HG03565 (cell line): ENCODE data around the gene SERPINE1.
"Not testable (repeated sequence)": the region's sequence is repeated elsewhere in the genome, so short reads cannot be mapped to it uniquely, and the experiment has no call there.

Experiments used
- ATAC-seq: cut with Tn5 transposase; IDR thresholded peaks from one replicate; pipeline ENCODE4 v1.9.1; 2021; ENCODE audit warnings: mild to moderate bottlenecking, moderate library complexity; ENCODE audit not compliant: unreplicated experiment

Gene SERPINE1

GRCh38 chr7:101121991-101122932 is 4.6 kb upstream of the SERPINE1 start:
- no peak for ATAC-seq

- ATAC-seq = no peak
Measured at GRCh38 chr7:101122933-101123702, 3.8 kb upstream of the SERPINE1 start.

DNA sequence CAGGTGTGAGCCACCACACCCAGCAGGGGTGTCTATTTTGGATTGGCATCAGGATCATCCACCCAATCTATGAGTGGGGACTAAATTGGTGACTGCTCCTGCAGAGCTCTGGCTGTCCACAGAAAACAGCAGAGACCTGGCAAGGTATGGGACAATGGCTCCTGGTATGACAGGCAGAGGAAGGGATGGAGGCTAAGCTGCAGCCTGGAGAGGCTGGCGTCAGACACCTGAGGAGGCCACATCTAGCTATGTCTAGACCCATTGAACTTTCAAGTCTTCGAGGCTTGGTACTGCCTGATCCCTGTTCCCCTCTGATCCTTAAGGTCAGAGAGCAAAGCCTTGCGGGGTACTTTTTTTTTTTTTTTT is 3.2 kb upstream of the SERPINE1 start:
- no peak for ATAC-seq

DNA sequence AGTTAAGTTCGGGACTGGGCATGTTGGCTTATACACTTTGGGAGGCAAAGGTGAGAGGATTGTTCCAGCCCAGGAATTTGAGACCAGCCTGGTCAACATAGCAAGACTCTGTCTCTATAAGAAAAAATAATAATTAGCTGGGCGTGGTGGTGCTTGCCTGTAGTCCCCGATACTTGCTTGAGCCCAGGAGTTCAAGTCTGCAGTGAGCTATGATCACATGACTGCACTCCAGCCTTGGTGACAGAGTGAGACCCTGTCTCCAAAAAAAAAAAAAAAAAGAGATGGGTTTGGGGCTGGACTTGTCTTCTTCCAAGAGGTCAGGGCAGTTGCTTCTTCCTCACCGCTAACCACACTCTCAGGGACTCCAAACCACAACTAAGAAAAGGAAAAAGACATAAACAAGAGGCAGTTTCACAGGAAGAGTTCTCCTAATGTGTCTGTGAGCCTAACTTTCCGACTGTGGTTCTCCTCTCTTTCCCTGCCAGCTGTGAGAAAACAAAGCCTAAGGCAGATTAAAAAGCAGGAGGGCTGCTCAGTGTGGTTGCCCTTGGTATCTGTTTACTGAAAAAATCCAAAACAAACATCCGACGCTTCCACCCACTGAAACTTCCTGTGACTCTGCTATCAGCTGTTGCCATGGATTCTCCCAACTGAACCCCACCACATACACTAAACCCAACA is 2.4 kb upstream of the SERPINE1 start:
- ATAC-seq = no peak

GRCh38 chr7:101125989-101126650 is 784 bp upstream of the SERPINE1 start:
- no peak for ATAC-seq

- ATAC-seq = no peak
Measured at GRCh38 chr7:101127460-101128039, 646 bp downstream of the SERPINE1 start.

GRCh38 chr7:101128040-101128834 is 1.3 kb downstream of the SERPINE1 start:
- no peak for ATAC-seq

DNA sequence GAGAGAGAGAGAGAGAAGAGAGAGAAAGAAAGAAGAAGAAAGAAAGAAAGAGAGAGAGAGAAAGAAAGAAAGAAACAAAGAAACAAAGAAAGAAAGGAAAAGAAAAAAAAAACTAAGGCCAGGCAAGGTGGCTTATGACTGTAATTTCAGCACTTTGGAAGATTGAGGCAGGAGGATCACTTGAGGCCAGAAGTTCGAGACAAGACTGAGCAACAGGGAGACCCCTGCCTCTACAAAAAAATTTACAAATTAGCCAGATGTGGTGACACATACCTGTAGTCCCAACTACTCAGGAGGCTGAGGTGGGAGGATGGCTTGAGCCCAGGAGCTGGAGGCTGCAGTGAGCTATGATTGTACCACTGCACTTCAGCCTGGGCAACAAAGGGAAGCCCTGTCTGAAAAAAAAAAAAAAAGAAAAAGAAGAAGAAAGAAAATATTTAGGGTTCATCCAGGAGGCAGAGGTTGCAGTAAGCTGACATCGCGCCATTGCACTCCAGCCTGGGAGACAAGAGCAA is 2.8 kb downstream of the SERPINE1 start:
- no peak for ATAC-seq

DNA sequence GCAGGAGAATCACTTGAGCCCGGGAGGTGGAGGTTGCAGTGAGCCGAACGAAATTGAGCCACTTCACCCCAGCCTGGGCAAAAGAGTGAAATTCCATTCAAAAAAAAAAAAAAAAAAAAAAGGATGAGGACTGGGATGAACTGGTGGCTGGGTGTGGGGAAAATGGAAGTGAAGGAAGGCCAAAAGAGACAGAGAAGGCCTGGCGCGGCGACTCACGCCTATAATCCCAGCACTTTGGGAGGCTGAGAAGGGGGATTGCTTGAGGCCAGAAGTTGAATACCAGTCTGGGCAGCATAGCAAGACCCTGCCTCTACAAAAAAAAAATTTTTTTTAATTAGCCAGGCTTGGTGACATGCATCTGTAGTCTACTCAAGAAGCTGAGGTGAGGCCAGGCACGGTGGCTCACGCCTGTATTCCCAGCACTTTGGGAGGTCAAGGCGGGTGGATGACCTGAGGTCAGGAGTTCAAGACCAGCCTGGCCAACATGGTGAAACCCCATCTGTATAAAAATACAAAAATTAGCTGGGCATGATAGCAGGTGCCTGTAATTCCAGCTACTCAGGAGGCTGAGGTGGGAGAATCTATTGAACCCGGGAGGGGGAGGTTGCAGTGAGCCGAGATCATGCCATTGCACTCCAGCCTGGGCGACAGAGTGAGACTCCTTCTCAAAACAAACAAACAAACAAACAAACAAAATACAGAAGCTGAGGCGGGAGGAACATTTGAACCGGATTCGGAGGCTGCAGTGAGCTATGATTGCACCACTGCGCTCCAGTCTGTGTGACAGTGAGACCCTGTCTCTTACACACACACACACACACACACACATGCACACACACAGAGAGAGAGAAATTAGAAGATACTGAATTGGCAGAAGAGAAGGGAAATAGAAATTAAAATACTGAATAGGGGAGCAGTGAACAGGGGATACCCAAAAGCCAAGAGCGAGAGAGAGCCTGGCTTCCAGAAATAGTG is 6.0 kb downstream of the SERPINE1 start:
- not testable (repeated sequence) for ATAC-seq

GRCh38 chr7:101133621-101134398 is 6.9 kb downstream of the SERPINE1 start:
- ATAC-seq = no peak

DNA sequence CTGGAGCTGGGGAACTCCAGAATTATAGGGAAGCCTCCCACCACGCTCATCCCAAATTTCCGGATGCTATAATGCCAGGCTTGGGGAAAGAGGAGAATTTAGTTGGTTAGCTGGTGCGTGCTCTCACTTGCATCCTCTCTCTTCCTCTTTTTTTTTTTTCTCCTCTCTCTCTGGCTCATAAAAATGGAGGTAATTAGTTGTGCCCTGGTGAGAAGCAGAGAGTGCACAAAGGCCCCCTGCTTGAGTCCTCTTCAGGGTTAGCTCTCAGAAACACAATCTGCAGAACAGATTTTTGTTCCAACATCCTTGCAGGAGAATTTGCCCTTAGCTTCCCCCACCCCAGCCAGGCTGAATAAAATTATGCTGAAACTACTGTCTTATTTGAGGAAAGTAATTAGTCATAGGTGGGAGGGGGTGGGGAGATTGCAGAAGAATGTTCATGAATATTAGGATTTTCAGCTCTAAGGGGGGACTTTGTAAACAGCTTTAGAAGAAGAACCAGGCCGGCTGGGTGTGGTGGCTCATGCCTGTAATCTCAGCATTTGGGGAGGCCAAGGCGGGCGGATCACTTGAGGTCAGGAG is 7.6 kb downstream of the SERPINE1 start:
- ATAC-seq = no peak

DNA sequence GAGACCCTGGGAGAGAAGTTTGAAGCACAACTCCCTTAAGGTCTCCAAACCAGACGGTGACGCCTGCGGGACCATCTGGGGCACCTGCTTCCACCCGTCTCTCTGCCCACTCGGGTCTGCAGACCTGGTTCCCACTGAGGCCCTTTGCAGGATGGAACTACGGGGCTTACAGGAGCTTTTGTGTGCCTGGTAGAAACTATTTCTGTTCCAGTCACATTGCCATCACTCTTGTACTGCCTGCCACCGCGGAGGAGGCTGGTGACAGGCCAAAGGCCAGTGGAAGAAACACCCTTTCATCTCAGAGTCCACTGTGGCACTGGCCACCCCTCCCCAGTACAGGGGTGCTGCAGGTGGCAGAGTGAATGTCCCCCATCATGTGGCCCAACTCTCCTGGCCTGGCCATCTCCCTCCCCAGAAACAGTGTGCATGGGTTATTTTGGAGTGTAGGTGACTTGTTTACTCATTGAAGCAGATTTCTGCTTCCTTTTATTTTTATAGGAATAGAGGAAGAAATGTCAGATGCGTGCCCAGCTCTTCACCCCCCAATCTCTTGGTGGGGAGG is 10.8 kb downstream of the SERPINE1 start:
- peak; percentile 21 for ATAC-seq

DNA sequence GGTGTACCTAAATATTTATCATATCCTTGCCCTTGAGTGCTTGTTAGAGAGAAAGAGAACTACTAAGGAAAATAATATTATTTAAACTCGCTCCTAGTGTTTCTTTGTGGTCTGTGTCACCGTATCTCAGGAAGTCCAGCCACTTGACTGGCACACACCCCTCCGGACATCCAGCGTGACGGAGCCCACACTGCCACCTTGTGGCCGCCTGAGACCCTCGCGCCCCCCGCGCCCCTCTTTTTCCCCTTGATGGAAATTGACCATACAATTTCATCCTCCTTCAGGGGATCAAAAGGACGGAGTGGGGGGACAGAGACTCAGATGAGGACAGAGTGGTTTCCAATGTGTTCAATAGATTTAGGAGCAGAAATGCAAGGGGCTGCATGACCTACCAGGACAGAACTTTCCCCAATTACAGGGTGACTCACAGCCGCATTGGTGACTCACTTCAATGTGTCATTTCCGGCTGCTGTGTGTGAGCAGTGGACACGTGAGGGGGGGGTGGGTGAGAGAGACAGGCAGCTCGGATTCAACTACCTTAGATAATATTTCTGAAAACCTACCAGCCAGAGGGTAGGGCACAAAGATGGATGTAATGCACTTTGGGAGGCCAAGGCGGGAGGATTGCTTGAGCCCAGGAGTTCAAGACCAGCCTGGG is 11.4 kb downstream of the SERPINE1 start:
- ATAC-seq = peak; percentile 59

DNA sequence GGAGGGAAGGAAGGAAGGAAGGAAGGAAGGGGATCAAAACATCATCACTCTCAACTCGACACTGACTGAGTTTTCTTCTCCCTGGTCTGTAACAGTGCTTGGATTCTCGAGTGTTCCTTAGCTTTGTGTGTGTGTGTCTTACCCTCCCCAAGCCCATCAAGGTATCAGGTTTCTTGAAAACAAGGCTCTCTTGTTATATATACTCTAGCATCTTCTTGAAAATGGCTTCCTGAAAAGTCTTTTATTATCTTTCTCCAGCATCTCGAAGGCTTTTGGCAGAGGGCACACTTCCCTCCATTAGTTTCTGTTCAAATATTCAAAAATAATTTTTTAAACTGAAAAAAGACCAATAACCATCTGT is 13.4 kb downstream of the SERPINE1 start:
- no peak for ATAC-seq

DNA sequence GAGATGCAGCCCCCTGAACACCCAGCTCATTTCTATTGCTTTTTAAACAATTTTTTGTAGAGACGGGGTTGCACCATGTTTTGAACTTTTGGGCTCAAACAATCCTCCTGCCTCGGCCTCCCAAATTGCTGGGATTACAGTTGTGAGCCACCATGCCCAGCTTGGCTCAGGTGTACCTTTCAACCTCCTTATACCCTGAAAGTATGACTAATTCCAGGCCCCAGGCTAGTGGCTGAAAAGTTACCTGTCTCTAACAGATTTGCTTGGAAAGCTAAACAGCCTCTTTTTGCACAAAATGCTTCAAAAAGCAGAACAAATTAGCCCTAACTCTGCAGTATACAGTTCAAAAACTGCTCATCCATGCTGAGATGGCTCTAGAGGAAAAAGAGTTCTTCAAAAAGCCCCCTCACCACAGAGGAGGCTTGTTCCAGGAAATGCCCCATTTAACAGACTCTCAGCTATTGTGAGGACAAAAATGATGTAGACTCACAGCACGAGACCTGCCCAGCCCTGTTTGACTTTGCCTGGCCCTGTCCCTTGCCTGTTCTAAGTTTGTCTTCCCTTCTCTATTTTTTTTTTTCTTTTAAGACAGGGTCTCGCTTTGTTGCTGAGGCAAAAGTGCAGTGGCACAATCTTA is 14.0 kb downstream of the SERPINE1 start:
- ATAC-seq = no peak
